NCI-H345 treated with DMSO at 0.1 percent for 48 hours (cell line): Measurements from ENCODE around the gene KRTAP5-1.

Experiments used
- DNase-seq: peaks from one replicate; lab custom pipeline; 2025; ENCODE audit not compliant: unreplicated experiment; lab: John Stamatoyannopoulos, UW

KRTAP5-1 gene

GRCh38 chr11:1560649-1561251 lies 24.3 kb downstream of the KRTAP5-1 start:
- no peak for DNase-seq

- no peak for DNase-seq
These were observed 25.0 kb downstream of the KRTAP5-1 start for GRCh38 chr11:1560002-1560648.

- DNase-seq: no peak
These were observed 25.8 kb downstream of the KRTAP5-1 start for GRCh38 chr11:1559111-1559951.

- DNase-seq: no peak
These were observed 26.3 kb downstream of the KRTAP5-1 start for GRCh38 chr11:1558775-1559110.

- DNase-seq: no peak
These were observed 26.9 kb downstream of the KRTAP5-1 start for GRCh38 chr11:1557904-1558774.

- DNase-seq: no peak
These were observed 27.8 kb downstream of the KRTAP5-1 start for GRCh38 chr11:1557051-1557884.

- DNase-seq: no peak
These were observed 28.7 kb downstream of the KRTAP5-1 start for GRCh38 chr11:1556278-1556902.

GRCh38 chr11:1555713-1556153 lies 29.4 kb downstream of the KRTAP5-1 start:
- DNase-seq: no peak

- DNase-seq: no peak
These were observed 29.9 kb downstream of the KRTAP5-1 start for GRCh38 chr11:1554981-1555712.

GRCh38 chr11:1553808-1554594 lies 31.1 kb downstream of the KRTAP5-1 start:
- DNase-seq: no peak

GRCh38 chr11:1549338-1550330 lies 35.4 kb downstream of the KRTAP5-1 start:
- DNase-seq: no peak

- peak; percentile 19 for DNase-seq
These were observed 36.6 kb downstream of the KRTAP5-1 start for GRCh38 chr11:1548221-1549070.

GRCh38 chr11:1547467-1548098 lies 37.5 kb downstream of the KRTAP5-1 start:
- DNase-seq: no peak

GRCh38 chr11:1546536-1547466 lies 38.3 kb downstream of the KRTAP5-1 start:
- peak; percentile 58 for DNase-seq

- DNase-seq: peak; percentile 20
These were observed 39.0 kb downstream of the KRTAP5-1 start for GRCh38 chr11:1546077-1546535.
